GM19395 (cell line): ENCODE data around the gene FHIT.
"Not testable (repeated sequence)": the region's sequence is repeated elsewhere in the genome, so short reads cannot be mapped to it uniquely, and the experiment has no call there.

Experiments
- ATAC-seq: cut with Tn5 transposase; IDR thresholded peaks from one replicate; pipeline ENCODE4 v1.9.1; 2021; ENCODE audit warnings: mild to moderate bottlenecking, moderate library complexity; ENCODE audit not compliant: unreplicated experiment

Gene FHIT

DNA sequence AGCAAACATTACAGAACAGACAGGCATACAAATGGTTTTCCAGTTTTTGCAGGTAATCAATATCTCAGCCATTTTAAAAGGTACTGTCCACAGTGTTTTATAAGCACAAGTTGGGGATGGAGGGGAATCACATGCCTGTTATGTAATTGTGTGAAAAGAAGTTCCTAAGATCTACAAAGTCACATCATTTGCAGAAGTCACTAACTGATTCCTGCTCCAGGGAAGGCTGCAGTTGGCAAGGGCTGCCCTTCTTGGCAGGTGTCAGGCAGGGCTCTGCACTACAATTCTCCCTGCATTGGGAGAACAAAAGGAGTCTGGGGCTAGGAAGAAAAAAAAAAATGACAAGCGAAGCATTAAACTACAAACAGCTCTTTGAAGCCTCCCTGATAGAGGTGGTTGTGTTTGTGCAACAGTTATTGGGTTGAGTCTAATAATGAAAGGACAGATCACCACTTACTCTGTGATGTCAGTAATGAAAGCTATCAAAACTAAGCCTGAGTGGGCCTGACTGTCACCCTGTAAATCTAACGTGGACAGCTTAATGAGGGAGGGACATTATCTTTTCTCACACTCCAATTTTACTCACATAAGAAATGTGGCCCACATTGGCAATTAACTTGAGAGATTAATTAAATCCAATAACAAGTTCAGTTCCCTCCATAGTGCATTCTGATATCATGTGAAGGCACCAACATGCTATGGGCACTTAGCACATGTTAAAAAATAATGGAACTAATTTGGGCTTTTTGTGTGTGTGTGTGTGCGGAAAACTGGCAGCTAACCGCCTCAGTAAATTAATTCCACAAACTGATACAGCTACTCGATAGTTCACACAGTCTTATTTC, 242.9 kb downstream of the FHIT start:
- ATAC-seq: no peak

DNA sequence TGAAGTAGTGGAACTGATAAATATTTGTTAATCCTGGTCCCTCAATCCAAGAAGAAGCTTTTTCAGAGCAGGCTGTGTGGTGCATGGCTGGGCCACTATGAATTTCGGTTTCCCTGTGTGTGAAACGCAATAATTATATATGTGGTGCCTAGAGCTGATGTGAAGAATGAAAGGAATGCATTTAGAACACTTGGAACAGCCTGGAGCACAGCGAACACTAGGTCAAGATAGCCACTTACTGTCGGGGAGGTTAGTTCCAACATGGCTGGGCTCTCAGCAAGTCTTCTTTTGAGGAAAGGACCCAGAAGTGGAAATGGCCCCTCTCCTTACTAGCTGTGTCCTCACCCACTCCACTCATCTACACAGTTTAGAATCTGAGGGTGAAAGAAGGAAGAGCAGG, 245.7 kb downstream of the FHIT start:
- ATAC-seq: no peak

DNA sequence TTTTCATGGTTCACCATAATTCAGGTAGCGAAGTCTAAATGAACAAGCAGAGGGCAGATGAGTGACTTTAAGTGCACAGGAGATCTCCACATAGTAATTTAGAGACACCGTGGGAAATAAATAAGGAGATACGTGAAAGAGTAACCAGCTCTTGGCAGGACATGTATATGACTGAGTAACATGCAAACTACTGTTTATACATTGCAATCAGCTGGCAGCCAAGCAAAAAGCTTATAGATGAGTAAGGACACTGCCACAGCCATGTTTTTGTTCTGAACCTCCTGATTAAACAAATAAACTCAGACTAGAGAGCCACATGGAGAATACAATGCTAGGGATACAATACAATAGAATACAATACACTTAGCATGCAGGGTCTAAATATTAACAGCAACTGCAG, 252.4 kb downstream of the FHIT start:
- ATAC-seq: no peak

GRCh38 chr3:60992395-60992794, 258.9 kb downstream of the FHIT start:
- no peak for ATAC-seq

DNA sequence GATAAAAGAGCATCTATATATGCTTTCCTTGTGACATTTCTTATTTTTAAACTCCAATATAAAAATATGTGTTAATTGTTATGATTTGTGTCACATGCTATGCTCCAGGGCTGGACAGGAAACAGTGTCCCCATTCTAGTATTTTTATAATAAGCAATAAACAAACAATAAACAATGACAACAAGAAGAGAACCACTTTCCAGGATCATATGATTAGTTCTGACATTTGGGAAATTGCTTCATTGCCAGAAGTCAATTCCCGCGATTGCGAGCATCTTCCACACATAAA, 260.9 kb downstream of the FHIT start:
- ATAC-seq: no peak

DNA sequence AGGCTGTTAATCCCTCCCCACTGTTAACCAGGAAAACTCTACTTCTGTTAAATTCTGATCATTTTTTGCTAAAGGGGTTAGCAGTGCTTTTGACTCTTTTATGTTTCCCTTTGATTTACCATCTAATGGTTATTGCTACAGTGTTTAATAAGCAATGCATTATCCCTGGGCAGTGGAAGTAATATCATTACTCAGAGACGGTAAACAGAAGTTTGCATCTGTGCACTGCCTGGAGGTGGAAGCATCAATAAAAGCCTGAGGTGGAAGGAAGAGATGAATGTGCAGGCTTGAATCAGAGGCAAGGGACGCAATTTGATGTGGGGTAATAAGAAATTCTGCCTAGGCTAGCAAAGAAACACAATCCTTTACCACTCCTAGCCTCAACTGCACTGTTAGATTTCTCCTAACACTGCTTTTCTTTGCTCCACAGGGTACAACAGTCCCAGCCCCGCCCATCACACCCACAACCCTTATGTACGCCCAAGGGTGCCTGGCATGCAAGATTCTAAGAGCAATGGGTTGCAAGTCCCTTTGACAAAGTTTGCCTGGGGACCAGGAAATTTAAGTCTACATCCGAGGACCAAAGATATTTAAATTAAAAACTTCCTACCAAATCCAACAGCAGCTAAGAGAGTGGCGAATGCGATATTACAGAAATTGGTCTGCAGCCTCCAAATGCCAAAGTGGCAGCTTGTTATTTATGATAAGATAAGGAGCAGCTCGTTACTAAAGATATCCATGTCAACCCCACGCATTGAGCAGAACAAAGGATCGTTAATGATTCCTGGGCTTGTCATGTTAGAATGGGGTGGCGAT, 261.4 kb downstream of the FHIT start:
- no peak for ATAC-seq

- not testable (repeated sequence) for ATAC-seq
Observed at GRCh38 chr3:60987191-60987590, 264.1 kb downstream of the FHIT start.

DNA sequence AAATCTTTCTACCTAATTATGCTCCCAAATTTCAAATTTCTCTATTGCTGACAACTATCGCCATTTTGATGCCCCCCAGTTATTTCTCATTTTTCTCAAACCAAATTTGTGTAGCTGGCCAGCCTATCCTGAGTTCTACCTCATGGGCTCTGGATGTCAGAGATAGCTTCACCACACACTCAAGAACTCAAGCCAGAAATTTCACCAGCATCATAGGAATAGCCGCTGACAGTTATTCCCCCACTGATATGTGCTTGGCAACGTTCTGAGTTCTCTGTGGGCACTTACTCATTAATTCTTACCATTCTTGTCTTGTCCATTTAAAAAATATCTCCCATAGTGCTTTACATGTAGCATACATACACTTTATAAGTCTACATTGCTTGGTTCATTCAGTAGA, 264.7 kb downstream of the FHIT start:
- ATAC-seq: no peak

DNA sequence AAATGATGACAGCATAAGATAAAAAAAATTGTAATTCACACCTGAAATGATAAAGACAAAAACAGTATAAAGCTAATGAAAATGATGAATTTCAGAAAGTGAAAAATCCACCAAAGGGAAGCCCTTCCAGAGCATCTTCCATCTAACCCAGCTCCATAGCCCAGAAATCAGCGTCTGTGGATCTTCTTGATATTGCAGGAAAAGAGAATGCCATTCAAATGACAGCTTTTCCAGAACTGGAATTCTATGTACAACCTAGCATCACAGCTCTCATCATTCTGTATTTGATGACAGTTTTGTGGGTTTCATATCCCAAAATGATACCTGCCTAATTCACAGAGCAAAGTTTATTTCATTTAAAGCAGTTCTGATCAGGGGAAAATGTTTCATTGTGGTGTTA, 267.3 kb downstream of the FHIT start:
- no peak for ATAC-seq

DNA sequence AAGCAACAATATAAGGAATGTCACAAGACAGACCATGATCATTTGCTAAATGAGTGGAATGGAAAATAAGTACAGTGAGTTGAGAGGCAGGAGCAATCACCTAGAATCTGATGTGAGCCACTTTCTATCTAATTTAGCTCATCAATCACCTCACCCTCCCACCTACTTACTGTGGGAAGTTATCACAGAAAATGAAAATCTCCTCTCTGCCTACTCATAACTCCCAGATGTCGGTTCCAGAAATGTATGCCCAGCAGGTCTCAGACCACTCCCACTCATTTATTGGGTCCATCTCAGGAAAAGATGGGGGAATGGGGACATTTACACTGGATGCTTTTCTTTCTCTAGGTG, 270.9 kb downstream of the FHIT start:
- ATAC-seq: no peak

DNA sequence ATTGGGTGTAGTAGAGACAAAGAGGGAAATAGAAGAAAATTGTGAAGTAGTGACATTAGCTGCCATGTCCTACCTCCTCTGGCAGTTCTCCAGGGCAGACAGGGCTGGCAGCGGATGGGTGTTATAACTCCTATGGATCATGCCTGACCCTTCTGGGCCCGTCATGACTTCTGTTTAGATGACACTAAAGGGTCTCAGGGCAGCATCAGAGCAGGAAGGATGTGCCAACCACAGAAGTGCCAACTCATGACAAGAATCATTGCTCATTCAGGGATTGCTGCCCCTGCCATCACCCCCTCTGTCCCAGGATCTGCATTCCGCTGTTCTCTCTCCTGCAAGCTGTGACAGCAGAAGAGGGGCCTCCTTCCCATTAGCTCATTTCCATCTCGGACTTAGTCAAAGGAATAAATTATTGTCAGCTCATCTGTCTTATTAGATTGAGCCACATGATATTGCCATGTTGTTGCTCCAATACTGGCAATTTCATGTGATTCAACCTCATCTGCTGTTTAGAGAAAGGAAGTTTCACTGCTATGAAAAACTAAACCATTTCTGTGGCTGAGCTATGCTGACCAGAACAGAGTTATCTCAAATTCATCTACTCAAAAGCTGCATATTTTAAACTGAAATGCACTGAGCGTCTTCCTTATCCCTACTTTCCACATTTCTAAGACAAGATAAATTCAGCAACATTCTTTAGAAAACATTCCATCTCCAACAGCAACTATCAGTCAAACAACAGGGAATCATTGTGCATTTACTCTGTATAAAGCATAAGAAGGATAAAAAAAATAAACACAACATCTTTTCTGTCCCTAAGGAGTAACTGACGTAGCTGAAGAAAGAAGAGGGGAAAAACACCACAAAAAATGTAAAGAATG, 271.6 kb downstream of the FHIT start:
- no peak for ATAC-seq

- ATAC-seq: no peak
Observed at GRCh38 chr3:60973321-60973720, 277.9 kb downstream of the FHIT start.

- no peak for ATAC-seq
Observed at GRCh38 chr3:60972599-60972998, 278.7 kb downstream of the FHIT start.

DNA sequence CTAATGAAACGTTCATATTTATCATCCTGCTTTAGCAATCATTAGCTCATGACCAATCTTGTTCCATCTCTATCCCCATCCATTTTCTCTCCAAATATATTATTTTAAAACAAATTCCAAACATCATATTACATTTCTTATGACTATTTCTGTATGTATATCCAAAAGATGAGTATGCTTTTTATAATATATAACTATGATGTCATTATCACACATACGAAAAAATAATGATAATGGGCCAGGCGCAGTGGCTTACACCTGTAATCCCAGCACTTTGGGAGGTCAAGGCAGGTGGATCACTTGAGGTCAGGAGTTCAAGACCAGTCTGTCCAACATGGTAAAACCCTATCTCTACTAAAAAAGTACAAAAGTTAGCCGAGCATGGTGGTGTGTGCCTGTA, 280.4 kb downstream of the FHIT start:
- ATAC-seq: no peak

DNA sequence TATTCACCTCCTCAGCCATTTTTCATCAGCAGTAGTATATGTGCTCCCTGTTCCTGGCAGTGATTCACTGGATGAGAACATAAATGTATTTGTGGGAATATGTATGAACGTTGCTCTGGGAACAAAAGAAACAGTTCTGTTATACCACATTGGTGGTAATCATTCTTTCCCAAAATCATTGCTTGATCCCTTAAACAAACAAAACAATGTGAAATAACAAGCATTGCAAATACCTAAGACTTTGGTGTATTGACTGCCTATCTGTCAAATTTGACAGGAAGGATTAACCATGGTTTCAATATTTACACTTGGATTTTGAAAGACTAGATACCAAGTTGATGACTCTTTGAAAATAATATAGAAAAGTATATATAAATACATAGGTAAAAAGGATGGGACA, 284.1 kb downstream of the FHIT start:
- ATAC-seq: no peak

- ATAC-seq: no peak
Observed at GRCh38 chr3:60957541-60957940, 293.7 kb downstream of the FHIT start.

DNA sequence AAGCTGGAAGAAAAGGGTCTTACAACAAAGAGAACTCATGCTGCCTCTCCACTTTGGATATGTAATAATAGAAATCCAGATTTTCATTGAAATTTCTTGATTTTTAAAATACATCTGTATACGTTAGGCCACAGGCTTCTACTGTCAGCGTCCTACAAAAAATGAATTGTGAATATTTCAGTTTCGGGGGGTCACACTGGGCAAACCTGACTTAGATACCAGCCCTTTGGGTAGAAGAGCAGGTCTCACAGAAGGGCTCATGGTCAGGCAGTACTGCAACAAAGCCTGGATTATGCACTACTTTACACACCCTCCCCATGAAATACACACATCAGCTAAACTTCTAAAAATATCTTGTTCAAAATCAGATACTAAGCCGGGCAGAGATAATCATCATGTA, 294.5 kb downstream of the FHIT start:
- ATAC-seq: no peak

- no peak for ATAC-seq
Observed at GRCh38 chr3:60955034-60955433, 296.2 kb downstream of the FHIT start.

- no peak for ATAC-seq
Observed at GRCh38 chr3:60954048-60954447, 297.2 kb downstream of the FHIT start.

DNA sequence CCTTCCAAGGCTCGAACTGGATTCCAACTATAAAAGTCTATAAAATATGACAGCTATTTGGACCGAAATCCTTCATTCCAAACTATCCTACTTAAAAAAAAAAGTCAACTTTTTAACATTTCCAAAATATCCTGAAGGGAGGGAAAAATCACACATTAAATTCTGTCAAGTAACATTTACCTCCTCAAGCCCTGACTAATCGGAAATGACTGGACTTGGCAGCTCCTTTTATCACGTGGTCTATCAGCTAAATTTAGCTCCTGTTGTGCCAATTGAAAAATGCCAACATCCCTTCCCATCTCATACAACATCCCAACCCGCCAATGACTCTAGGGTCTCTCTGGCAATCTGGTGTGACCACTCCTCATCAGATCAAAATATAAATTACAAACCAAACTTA, 297.9 kb downstream of the FHIT start:
- ATAC-seq: no peak

- no peak for ATAC-seq
Observed at GRCh38 chr3:60952055-60952454, 299.2 kb downstream of the FHIT start.

GRCh38 chr3:60949146-60949545, 302.1 kb downstream of the FHIT start:
- no peak for ATAC-seq
